ENCODE measurements around the gene LMOD2.
A peak's percentile ranks its signal among the peaks of the same experiment; 100 is the strongest.

LMOD2 gene

GRCh38 chr7:123673752-123674398 is 18.2 kb downstream of the LMOD2 start:
- no peak for DNase-seq

GRCh38 chr7:123674399-123675180 is 18.9 kb downstream of the LMOD2 start:
- DNase-seq, result no peak

GRCh38 chr7:123675181-123675473 is 19.5 kb downstream of the LMOD2 start:
- DNase-seq, result no peak

- no peak for DNase-seq
Observed at GRCh38 chr7:123677061-123677715, 21.5 kb downstream of the LMOD2 start.

GRCh38 chr7:123679614-123680013 is 23.9 kb downstream of the LMOD2 start:
- DNase-seq, result no peak

DNA sequence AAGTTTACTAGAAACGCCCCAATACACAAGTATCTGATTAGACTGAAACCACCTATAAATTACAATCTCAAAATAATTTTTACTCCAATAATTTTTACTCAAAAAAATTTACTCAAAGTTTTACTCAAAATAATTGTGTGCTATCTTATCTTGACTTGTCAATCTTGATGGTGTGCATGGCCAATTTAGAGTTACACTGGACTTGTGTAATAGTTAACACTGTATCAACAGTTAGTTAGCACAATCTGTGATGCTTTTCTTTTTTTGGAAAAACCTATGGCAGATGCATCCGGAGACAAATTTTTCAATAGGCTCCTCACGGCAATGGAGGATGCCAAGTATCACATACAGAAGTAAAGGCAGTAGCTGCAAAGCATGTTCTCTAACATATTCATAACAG is 24.9 kb downstream of the LMOD2 start:
- no peak for DNase-seq

- DNase-seq, result no peak
Observed at GRCh38 chr7:123681561-123681960, 25.9 kb downstream of the LMOD2 start.

DNA sequence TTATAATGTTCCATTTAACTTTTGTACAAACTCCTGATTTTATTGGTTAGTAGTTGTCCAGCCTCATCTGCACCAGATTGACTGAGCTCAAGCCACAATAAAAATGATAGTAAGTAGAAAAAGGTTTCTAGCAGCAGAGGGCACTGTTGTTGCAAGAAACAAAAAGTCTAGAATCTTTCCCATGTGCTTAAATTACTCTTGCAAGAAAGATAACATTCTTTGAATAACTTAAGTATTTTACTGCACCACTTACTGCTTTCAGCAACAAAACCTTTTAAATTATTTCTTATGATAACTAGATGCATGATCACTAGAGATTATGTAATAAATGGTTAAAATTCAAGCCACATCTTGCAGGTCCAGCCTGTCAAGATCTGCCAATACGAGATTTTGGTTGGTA is 27.0 kb downstream of the LMOD2 start:
- peak; percentile 80 for DNase-seq

GRCh38 chr7:123687161-123687560 is 31.5 kb downstream of the LMOD2 start:
- DNase-seq, result no peak

DNA sequence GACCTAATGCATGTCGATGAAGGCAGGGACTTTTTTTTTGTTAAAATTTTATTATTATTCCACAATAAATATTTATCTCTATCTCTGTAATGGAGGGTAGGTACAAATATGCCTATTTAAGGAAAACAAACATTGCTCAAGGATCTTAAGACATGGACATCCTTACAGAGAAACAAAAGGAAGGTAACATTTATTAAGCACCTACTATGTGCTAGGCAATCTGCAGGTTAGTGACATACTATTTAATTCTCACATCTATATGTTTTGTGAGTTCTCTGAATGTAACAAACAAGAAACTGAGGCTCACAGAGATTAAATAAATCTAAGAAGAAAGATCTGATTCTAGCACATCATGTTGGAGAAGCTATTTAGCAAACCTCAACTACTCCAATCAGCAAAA is 32.1 kb downstream of the LMOD2 start:
- no peak for DNase-seq

- no peak for DNase-seq
Observed at GRCh38 chr7:123689250-123689649, 33.6 kb downstream of the LMOD2 start.

DNA sequence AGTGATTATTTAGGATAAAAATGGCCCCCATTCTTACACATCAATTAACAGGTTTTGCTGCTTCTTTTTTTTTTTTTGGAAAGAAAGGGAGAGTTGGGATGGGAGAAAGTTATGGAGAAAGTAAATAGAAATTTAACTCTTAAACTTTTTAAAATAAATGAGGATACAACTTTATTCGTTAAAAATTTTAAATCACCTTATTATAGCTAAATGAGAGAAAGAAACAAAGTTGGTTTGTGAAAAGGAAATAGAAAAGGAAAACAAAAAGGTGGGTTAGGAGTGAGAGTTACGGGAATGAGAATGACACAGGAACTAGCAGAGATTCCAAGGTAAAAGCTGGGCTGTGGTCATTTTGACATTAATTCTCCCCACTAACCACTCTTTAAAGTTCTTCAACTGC is 34.9 kb downstream of the LMOD2 start:
- DNase-seq, result no peak

DNA sequence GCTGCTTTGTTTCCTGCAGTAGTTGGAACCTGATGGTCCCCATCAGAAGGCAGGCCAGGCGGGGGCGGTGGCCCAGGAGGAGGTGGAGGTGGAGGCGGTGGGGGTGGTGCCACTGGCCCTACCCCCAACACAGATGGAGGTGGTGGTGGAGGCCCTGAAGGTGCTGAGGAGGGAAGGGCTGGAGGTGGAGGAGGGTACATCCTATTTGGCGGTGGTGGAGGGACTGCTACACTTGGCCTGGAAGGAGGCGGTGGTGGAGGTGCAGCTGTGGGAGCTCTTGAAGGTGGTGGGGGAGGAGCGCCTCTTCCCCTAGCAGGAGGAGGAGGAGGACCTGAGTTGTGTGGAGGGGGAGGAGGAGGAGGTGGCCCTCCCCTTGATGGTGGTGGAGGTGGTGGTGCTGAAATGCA is 36.8 kb downstream of the LMOD2 start:
- no peak for DNase-seq

- no peak for DNase-seq
Observed at GRCh38 chr7:123695944-123696677, 40.4 kb downstream of the LMOD2 start.

- no peak for DNase-seq
Observed at GRCh38 chr7:123705211-123705901, 49.7 kb downstream of the LMOD2 start.

DNA sequence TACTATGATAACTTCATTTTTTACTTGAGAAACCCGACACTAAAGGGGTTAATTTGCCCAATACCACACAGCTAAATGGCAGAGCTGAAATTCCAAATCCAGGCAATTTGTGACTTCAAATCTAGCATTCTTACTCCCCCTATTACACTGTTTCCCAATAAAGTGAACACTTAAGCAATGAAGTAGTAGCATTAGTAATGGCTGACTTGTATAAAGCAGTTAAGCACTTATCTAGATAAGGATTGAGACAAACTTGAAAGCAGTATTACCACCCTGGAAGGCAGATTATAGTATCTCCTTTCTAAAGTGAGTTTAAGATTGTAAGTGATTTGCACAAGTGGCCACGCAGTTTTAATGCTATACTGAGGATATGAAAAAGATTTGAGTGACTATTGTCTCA is 53.9 kb downstream of the LMOD2 start:
- DNase-seq, result peak; percentile 23

DNA sequence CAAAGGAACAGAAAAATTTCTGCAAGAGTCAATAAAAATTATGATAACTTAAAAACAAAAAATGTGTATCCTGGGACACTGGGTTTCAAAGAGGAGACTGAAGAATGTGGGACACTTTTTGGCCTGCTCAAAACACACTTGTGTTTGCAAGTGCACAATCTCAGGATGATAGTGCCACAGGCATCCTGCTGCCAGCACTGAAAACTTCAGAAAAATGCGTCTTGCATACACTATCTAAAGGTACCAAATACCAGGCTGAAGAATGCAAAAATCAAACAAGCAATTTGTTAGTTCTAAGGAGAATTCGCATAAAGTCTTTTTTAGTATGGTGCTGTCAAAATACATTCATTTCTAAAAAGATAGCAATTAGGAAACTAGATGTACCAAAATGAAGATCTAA is 55.0 kb downstream of the LMOD2 start:
- no peak for DNase-seq

DNA sequence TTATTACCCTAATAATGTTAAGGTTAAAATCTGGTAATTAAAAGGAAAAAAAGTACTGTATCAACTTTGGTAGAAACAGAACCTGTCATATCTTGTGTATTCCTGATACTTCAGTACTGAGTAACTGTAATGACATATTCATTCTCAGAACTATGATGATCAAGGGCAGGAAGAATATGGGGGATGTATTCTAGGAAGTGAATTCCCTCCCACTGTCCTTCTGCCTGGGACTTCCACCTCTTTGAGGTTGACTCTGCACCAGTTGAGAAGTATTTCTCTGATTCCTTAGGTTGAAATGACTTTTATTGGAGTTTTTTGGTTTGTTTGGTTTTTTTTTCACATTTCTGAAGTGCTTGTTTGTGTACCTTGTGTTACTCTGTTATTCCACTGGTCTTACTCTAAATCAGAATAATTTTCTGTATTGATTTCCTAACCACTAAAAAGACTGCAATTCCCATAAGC is 56.2 kb downstream of the LMOD2 start:
- DNase-seq, result no peak

GRCh38 chr7:123712619-123713018 is 57.0 kb downstream of the LMOD2 start:
- no peak for DNase-seq

All from hematopoietic multipotent progenitor cell treated with erythropoietin and hydrocortisone succinate and interleukin-3 and kit ligand, for 6 days (in vitro differentiated cells).